Measurements from ENCODE around the gene SLIT1.

Gene SLIT1
- 0.21 to 0.58 (median 0.33) reads per million in 3 experiments for total RNA-seq

DNA sequence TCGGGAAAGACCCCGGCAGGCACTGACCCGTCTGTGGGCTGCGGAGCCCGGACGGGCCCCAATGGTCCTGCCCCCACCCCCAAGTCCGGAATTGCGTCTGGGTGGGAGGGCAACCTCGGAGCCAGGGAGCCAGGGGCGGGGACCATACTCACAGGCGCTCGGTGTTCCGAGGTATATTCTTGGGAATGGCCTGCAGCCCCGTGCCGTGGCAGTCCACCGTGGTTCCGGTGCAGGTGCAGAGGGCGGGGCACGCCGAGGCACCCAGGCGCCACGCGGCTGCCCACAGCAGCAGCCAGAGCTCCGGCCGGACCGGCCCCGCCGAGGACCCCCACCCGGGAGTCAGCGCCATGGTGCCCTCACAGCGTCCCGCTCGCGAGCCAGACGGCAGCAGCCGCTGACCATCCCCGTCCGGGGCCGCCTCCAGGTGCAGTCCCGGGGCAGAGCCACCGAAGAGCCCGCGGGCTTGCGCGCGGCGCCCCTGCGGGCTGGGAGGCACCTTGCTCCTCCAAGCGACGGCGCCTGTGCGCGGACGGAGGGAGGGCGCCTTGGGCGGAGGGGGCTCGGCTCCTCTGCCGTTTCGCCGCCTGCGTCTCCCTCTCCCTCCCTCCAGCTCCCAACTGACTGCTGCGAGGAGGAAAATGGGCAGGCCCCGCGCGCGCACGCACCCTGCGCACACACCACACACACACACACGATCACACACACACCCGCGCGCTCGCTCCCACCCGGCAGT, at the start of gene SLIT1:
SLIT1 (minus strand) TSS at position 634 of the 733 bp plus-strand sequence; CDS start at position 349, 285 bp downstream.
- no peak for DNase-seq

GRCh38 chr10:97235353-97235752, 49.6 kb upstream of the SLIT1 start:
- DNase-seq: no peak

DNA sequence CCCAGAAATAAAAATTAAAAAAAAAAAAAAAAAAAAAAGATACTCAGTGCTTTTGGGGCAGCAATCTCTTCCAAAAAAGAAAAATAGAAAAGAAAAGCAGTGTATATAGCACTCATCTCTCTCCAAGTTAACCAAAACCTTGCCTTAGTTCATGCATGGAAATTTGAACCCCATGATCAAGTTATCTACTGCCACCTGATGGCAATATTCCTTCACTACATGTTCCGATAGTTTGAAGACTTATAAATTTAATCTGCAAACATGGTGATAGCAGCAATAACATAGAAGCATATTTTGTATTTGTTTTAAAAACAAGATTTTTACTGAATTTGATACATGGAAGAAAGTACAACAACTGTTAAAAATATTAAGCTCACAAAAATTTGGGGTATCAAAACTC, 48.6 kb upstream of the SLIT1 start:
- no peak for DNase-seq

GRCh38 chr10:97230146-97230545, 44.4 kb upstream of the SLIT1 start:
- DNase-seq: no peak

- DNase-seq: no peak
These were observed 43.7 kb upstream of the SLIT1 start for GRCh38 chr10:97229322-97230015.

DNA sequence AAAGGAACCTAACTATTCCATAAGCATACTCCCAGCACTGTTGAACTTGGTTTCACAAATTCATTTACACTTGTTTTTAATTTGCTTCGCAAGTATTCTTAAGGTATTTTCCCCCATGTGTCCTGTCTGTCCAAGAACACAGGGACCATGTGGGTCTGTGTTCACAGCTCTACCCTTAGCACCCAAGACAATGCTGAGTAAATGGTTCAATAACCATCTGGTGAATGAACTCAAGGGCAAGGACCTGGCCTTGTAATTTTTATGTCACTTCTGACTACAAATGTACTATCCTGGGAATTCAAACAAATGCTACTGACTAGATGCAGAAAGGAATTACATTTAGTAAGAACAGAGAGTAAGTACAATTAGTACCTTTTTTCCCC, 43.0 kb upstream of the SLIT1 start:
- DNase-seq: no peak

- DNase-seq: no peak
These were observed 42.5 kb upstream of the SLIT1 start for GRCh38 chr10:97228130-97228774.

DNA sequence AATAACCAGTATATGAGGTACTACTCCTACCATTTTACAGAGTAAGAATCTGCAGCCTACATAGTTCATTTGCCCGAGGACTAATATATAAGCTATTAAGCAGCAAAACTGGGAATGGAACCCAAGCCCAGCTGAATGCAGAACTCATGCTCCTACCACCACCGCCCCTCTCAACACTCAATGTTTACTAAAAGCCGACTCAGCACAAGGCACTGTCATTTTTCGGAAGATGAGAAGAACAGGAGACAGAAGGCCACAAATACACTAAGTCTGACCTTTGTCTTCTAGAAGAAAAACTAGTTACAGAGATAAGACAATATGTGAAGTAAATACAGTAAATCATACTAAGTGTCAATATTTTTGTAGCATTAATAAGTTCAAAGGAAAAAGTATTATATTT, 40.6 kb upstream of the SLIT1 start:
- no peak for DNase-seq

DNA sequence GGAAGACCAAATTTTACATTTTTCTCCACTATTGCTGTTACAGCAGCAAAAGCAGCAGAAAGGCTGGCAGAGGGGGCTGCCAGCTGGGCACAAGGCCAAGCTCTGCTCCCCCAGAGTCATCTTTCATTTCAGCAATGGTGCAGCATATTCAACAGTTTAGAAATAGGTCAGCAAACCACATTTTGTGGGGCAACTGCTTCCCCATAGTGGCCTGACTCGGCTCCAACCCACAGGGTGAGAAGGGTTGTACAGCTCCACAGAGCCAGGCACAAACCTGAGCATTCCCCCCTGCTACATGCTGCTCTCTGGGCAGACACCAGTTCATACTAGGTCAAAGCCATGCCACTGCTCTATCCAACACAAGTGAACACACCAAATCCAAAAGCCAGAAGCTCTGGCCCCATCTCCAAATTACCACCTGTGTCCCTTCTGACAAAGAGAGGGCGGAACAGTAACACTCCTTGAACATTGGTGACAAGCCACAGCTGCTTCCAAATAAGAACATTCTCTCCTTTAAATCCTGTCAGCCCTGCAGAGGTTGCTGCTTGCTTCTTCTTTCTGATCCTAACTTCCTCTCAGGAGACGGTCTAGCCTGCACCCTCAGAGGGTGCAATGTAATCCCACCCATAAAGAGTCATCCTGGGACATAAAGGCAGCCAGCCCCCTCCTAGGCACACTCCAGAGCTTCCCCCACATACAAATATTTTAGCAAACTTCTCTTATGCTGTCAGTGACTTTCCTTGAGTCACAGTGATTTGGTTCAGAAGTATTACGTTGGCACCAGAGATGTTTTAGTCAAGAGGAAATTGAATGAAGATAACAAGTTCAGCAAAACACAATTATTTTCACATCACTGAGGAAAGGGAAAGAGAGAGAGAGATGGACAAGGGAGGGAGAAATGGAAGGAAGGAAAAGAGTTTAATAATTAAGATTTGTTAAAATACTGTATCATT, 39.0 kb upstream of the SLIT1 start:
- no peak for DNase-seq

GRCh38 chr10:97222326-97222961, 36.7 kb upstream of the SLIT1 start:
- no peak for DNase-seq

- no peak for DNase-seq
These were observed 34.6 kb upstream of the SLIT1 start for GRCh38 chr10:97220355-97220754.

DNA sequence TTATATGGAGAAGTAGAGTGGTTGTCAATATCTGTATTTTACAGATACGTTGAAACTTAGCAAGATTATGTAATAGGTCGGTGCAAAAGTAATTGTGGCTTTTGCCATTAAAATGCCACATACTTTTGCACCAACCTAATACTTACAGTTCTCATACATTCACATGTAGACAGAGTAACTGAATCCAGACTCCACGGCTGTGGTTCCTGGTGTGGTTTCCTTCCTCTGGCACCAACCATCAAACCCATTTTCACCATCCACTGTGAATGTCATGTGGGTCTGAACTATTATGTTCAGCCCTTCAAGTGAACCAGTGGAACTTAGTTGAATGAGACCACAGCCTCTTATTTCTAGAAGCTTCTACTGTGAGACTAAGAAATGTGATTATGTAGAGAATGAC, 31.5 kb upstream of the SLIT1 start:
- no peak for DNase-seq

DNA sequence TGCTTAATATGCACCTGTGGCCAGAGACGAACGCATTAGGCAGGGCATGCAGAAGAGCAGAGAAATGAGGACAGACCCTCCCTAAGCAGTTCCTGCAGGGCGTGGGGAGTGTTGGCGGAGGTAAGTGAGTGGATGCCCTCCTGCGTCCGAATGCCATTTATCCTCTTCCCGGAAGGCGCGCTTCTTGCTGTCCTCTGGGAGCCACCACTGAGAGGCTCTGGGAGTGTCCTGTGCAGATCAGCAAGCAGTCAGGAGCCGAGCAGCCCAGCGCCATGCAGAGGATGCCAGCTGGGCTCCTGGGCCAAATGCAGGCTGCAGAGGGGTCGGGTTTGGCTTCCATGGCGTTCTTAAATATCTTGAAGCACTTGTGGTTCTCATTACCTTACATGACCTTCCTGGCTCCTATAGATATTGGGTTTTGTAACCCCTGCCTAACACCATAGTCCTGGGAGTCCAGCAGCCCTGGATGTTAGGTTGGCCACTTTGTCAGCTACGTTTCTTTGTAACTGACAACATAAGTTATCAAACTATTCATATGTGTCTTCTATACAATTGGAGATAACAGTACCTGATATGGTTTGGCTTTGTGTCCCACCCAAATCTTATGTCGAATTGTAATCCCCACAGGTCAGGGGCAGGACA, 30.0 kb upstream of the SLIT1 start:
- DNase-seq: no peak

GRCh38 chr10:97213431-97213830, 27.7 kb upstream of the SLIT1 start:
- DNase-seq: no peak

GRCh38 chr10:97211229-97211628, 25.5 kb upstream of the SLIT1 start:
- no peak for DNase-seq

- peak; percentile 50 for DNase-seq
These were observed 24.8 kb upstream of the SLIT1 start for GRCh38 chr10:97210543-97210960.

DNA sequence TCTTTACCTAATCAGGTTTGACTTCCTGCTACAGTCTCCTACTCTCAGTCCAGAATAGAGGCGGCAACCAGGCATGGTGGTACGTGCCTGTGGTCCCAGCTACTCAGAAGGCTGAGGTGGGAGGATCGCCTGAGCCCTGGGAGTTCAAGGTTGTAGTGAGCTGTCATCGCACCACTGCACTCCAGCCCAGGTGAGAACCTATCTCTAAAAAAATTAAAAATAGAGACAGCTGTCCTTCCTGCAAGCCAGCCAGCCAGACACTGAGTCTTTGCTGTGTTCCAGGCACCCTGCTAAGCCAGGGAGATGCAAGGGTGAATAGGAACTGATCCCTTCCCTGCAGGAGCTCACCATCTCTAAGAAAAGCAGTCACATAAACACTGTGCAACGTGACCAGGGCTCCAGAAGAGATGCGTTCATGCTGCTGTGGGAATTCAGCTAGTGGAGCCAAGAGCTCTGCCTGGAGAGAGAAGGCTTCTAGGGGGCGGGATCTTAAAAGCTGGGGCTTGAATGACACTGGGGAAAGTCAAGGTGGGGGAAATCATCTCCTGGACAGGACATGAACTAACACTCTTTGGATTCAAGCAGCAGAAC, 22.1 kb upstream of the SLIT1 start:
- no peak for DNase-seq

- DNase-seq: no peak
These were observed 21.4 kb upstream of the SLIT1 start for GRCh38 chr10:97207131-97207530.

- no peak for DNase-seq
These were observed 19.3 kb upstream of the SLIT1 start for GRCh38 chr10:97204826-97205679.

DNA sequence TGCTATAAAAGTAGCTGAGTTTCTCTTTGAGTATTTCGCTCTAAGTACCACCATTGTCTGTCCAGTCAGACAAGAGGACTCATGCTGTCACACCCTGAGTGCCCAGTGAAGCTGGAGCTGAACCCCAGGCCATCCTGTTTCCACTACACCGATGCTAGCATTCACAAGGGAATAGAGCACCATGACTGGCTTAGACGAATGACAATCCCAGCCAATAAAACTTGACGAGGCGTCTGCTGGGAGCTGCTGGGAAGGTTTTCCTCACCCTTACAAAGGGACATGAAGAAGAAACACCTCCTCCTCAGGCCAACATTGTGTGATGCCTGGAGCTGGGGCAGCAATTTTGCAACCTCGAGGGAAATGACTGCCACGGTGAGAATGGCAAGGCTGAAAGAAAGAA, 17.5 kb upstream of the SLIT1 start:
- no peak for DNase-seq
